GM23338 (cell line): Measurements from ENCODE around the gene ATP9B. TPM values are rescaled to one million over a fixed set of nuclear protein-coding genes. Genes with fewer than 3 reads are reported as not detected.

ENCODE experiments used
- ATAC-seq: fragments of 200-7000 bp; cut with Tn5 transposase; 3 replicates; pipeline ENCODE4 v1.9.1; 2020
- DNase-seq: peaks from one replicate; pipeline ENCODE4 v3.0.0-alpha.2; 2015; ENCODE audit warnings: low spot score
- H2AFZ ChIP-seq: fragments of 200-600 bp; sonication (generic); 2 replicates; pipeline ENCODE4 v1.8.0; 2016; ENCODE audit warnings: antibody characterized with exemption, mild to moderate bottlenecking, moderate library complexity
- H3F3A ChIP-seq: fragments of 200-600 bp; sonication (generic); replicated peaks from 2 replicates; pipeline ENCODE4 v1.8.0; 2017; ENCODE audit warnings: antibody characterized with exemption, mixed run types, low read depth
- H3K27ac ChIP-seq: fragments of 200-600 bp; sonication (generic); 2 replicates; pipeline ENCODE4 v1.6.1; 2016; ENCODE audit warnings: low read depth
- H3K27me3 ChIP-seq: fragments of 200-600 bp; sonication (generic); 2 replicates; pipeline ENCODE4 v1.8.0; 2016; ENCODE audit warnings: mild to moderate bottlenecking, mixed run types, moderate library complexity; ENCODE audit not compliant: insufficient read depth
- H3K36me3 ChIP-seq: fragments of 200-600 bp; sonication (generic); 2 replicates; pipeline ENCODE4 v1.8.0; 2016; ENCODE audit warnings: mild to moderate bottlenecking; ENCODE audit not compliant: insufficient read depth
- H3K4me1 ChIP-seq: fragments of 200-600 bp; sonication (generic); 2 replicates; pipeline ENCODE4 v1.8.0; 2016; ENCODE audit warnings: mild to moderate bottlenecking, moderate library complexity; ENCODE audit not compliant: insufficient read depth
- H3K4me2 ChIP-seq: fragments of 200-600 bp; sonication (generic); 2 replicates; pipeline ENCODE4 v1.7.1; 2017; ENCODE audit warnings: mixed run types
- H3K4me3 ChIP-seq: fragments of 200-600 bp; sonication (generic); 2 replicates; pipeline ENCODE4 v1.6.1; 2016; ENCODE audit warnings: mixed run types
- H3K79me2 ChIP-seq: fragments of 200-600 bp; sonication (generic); replicated peaks from 2 replicates; pipeline ENCODE4 v1.8.0; 2017; ENCODE audit warnings: mild to moderate bottlenecking; ENCODE audit not compliant: insufficient read depth
- H3K9me2 ChIP-seq: fragments of 200-600 bp; sonication (generic); 2 replicates; pipeline ENCODE4 v1.8.0; 2017; ENCODE audit not compliant: insufficient read depth
- H4K20me1 ChIP-seq: fragments of 200-600 bp; sonication (generic); replicated peaks from 2 replicates; pipeline ENCODE4 v1.8.0; 2017; ENCODE audit warnings: mild to moderate bottlenecking; ENCODE audit not compliant: insufficient read depth
- H3K27ac Mint-ChIP-seq: 2 replicates; pipeline ENCODE4 v1.8.0; 2020; ENCODE audit warnings: inconsistent platforms, mild to moderate bottlenecking, moderate library complexity, mixed read lengths
- H3K27me3 Mint-ChIP-seq: 3 replicates; pipeline ENCODE4 v1.8.0; 2022; ENCODE audit warnings: low read depth, mild to moderate bottlenecking, moderate library complexity, mixed read lengths, inconsistent platforms; ENCODE audit not compliant: insufficient read depth, poor library complexity
- H3K36me3 Mint-ChIP-seq: 3 replicates; pipeline ENCODE4 v1.8.0; 2021; ENCODE audit warnings: low read depth, mild to moderate bottlenecking, inconsistent platforms, moderate library complexity, mixed read lengths
- H3K4me1 Mint-ChIP-seq: 3 replicates; pipeline ENCODE4 v1.8.0; 2020; ENCODE audit warnings: mild to moderate bottlenecking, inconsistent platforms, mixed read lengths
- H3K4me3 Mint-ChIP-seq: 3 replicates; pipeline ENCODE4 v1.8.0; 2021; ENCODE audit warnings: moderate library complexity, mild to moderate bottlenecking, inconsistent platforms, mixed read lengths
- H3K9me3 Mint-ChIP-seq: 3 replicates; pipeline ENCODE4 v1.8.0; 2020; ENCODE audit warnings: moderate library complexity, mild to moderate bottlenecking, inconsistent platforms, mixed read lengths
- CREB1 ChIP-seq: fragments of 250-450 bp; sonication (Bioruptor Pico); IDR thresholded peaks from 2 replicates; pipeline ENCODE4 v1.5.0; 2020; ENCODE audit warnings: low read depth, mild to moderate bottlenecking, moderate library complexity
- ETS1 ChIP-seq: IDR thresholded peaks from 2 replicates; pipeline ENCODE4 v1.6.1; 2016; ENCODE audit warnings: antibody characterized with exemption
- EZH2 ChIP-seq: fragments of 200-600 bp; sonication (generic); IDR thresholded peaks from one replicate; pipeline ENCODE4 v1.8.0; 2017; ENCODE audit warnings: antibody characterized with exemption, mild to moderate bottlenecking, low read depth; ENCODE audit not compliant: unreplicated experiment
- EZH2phosphoT487 ChIP-seq: fragments of 200-600 bp; sonication (generic); IDR thresholded peaks from one replicate; pipeline ENCODE4 v1.8.1; 2018; ENCODE audit warnings: antibody characterized with exemption; ENCODE audit not compliant: unreplicated experiment
- JUNB ChIP-seq: IDR thresholded peaks from one replicate; pipeline ENCODE4 v1.6.1; 2016; ENCODE audit warnings: antibody characterized with exemption; ENCODE audit not compliant: unreplicated experiment
- NANOG ChIP-seq: IDR thresholded peaks from 2 replicates; pipeline ENCODE4 v1.6.1; 2016; ENCODE audit warnings: antibody characterized with exemption, borderline replicate concordance
- POLR2AphosphoS5 ChIP-seq: IDR thresholded peaks from 2 replicates; pipeline ENCODE4 v1.6.1; 2016; ENCODE audit warnings: antibody characterized with exemption, low read depth
- REST ChIP-seq: IDR thresholded peaks from one replicate; pipeline ENCODE4 v1.6.1; 2018; ENCODE audit warnings: antibody characterized with exemption; ENCODE audit not compliant: unreplicated experiment
- STAT1 ChIP-seq: IDR thresholded peaks from one replicate; pipeline ENCODE4 v1.6.1; 2016; ENCODE audit warnings: antibody characterized with exemption; ENCODE audit not compliant: unreplicated experiment
- ZNF114 ChIP-seq: fragments of 250-450 bp; sonication (Bioruptor Pico); IDR thresholded peaks from 2 replicates; pipeline ENCODE4 v1.5.0; 2020; ENCODE audit warnings: mild to moderate bottlenecking, moderate library complexity
- ZNF331 ChIP-seq: fragments of 250-450 bp; sonication (Bioruptor Pico); IDR thresholded peaks from 2 replicates; pipeline ENCODE4 v1.5.0; 2020; ENCODE audit warnings: low read depth, mild to moderate bottlenecking, moderate library complexity
- ZNF462 ChIP-seq: fragments of 250-450 bp; sonication (Bioruptor Pico); IDR thresholded peaks from 2 replicates; pipeline ENCODE4 v1.5.0; 2020; ENCODE audit warnings: mild to moderate bottlenecking, moderate library complexity
- polyA plus RNA-seq: library from polyadenylated mRNA; unstranded; fragments of >200 nt; fragmentation: Nextera tagmentation; extraction: Ambion mirVana; gene quantifications from 2 replicates; pipeline ENCODE4 v1.2.1, GENCODE V29; 2016
- total RNA-seq: library from RNA; depleted of rRNA; stranded (reverse); fragments of >200 nt; shearing (Covaris generic); gene quantifications from 2 replicates; pipeline ENCODE4 v1.2.3, GENCODE V29; 2014
- TF ChIP-seq, protein P1 (sequence below), 2 experiments: fragments of 200-600 bp in 1 of 2; sonication (generic) in 1 of 2; conservative IDR thresholded peaks; 2 replicates each; pipeline versions ENCODE4 v1.5.1 to v1.6.1; 2016 to 2017; ENCODE audit warnings: antibody characterized with exemption in 2 of 2, low read depth in 2 of 2, mild to moderate bottlenecking in 2 of 2, moderate library complexity in 1 of 2

Gene ATP9B
- total and polyA plus RNA-seq, 2 experiments from 2014 or later, result 14.2 to 25.6 TPM

DNA sequence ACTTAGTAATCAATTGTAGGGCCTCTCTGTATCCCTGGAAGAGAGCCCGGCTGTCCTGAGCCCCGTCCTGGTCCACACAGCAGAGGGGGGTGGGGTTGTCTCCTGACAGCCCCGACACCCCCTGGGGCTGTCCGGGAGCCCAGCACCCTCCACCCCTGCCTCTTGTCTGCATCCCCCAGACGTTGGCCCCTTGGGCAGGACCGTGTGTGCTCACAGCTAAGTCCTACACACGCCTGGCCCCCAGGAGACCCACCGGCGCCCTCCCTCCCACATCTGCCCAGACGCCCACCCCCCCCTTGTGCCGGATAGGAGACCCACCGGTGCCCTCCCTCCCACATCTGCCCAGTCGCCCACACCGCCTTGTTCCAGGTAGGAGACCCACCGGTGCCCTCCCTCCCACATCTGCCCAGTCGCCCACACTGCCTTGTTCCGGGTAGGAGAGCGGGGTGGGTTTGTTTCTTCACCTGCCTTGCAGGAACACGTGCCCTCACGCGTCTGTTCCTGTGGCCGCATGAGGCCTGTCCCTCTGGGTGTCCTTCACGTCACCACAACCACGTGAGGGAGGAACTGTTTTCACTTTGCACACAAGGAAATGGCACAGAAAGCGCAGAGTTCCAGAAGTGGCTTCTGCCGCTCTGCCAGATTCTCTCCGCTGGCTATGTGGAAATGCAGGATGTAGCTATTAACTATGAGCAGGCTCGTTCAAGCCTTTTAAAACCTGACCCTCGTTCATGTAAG lies 265.5 kb downstream of the ATP9B start:
- DNase-seq (no peak), ATAC-seq (no peak)
- no peaks in the 10 kb centered on the region for H3K4me1 ChIP-seq
- H3K9me3 Mint-ChIP-seq, result no peaks in the 10 kb centered on the region
- H3K27ac ChIP-seq, result no peak overlapping the region
- no peak overlapping the region for H3K4me3 ChIP-seq
- TF ChIP-seq NANOG (no peak), POLR2AphosphoS5 (no peak), ZNF331 (CRISPR knock-in tag) (no peak), CREB1 (no peak), EZH2phosphoT487 (no peak), ETS1 (no peak), STAT1 (no peak), ZNF114 (CRISPR knock-in tag) (no peak), REST (no peak), ZNF462 (no peak), EZH2 (no peak), JUNB (no peak)
- TF ChIP-seq, protein P1, sequence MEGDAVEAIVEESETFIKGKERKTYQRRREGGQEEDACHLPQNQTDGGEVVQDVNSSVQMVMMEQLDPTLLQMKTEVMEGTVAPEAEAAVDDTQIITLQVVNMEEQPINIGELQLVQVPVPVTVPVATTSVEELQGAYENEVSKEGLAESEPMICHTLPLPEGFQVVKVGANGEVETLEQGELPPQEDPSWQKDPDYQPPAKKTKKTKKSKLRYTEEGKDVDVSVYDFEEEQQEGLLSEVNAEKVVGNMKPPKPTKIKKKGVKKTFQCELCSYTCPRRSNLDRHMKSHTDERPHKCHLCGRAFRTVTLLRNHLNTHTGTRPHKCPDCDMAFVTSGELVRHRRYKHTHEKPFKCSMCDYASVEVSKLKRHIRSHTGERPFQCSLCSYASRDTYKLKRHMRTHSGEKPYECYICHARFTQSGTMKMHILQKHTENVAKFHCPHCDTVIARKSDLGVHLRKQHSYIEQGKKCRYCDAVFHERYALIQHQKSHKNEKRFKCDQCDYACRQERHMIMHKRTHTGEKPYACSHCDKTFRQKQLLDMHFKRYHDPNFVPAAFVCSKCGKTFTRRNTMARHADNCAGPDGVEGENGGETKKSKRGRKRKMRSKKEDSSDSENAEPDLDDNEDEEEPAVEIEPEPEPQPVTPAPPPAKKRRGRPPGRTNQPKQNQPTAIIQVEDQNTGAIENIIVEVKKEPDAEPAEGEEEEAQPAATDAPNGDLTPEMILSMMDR (conservative IDR thresholded peaks at IDR 0.05; ENCODE audit: low read depth in 2 of 2), result no peak
- no peaks in the 10 kb centered on the region for H3K9me2 ChIP-seq
- no peaks in the 10 kb centered on the region for H3K36me3 ChIP-seq
- peaks cover 18% of the 10 kb centered on the region for H3K36me3 Mint-ChIP-seq
- no peak overlapping the region for H3K27ac Mint-ChIP-seq
- no peak overlapping the region for H3K4me2 ChIP-seq
- no peaks in the 10 kb centered on the region for H3K79me2 ChIP-seq
- no peak overlapping the region for H3K4me3 Mint-ChIP-seq
- H3K27me3 ChIP-seq, result no peaks in the 10 kb centered on the region
- H4K20me1 ChIP-seq, result no peaks in the 10 kb centered on the region
- no peak overlapping the region for H2AFZ ChIP-seq
- peaks cover 13% of the 10 kb centered on the region for H3K27me3 Mint-ChIP-seq
- peaks cover 10% of the 10 kb centered on the region for H3K4me1 Mint-ChIP-seq
- no peaks in the 10 kb centered on the region for H3F3A ChIP-seq
